Astrocyte of the cerebellum (primary cell): ENCODE measurements around the gene KCNJ6.

ENCODE experiments used
- DNase-seq: peaks from one replicate; pipeline ENCODE4 v3.0.0-alpha.2; 2011; ENCODE audit warnings: low read depth
- H3K4me3 ChIP-seq: 2 replicates; pipeline ENCODE4 v1.5.1; 2011; ENCODE audit warnings: mild to moderate bottlenecking, low read depth, low read length, moderate library complexity
- CTCF ChIP-seq: IDR thresholded peaks from 2 replicates; pipeline ENCODE4 v1.5.1; 2012; ENCODE audit warnings: low read length, low read depth, moderate library complexity, mild to moderate bottlenecking; ENCODE audit errors: missing control alignments
- in situ Hi-C: cut with HindIII; loops from 2 replicates; pipeline ENCODE4 v1.10.0; 2017; ENCODE audit warnings: low sequenced_read_pairs

The KCNJ6 gene

GRCh38 chr21:37770461-37770860 lies 145.8 kb downstream of the KCNJ6 start:
- no peak for TF ChIP-seq CTCF
- DNase-seq, result no peak
- H3K4me3 ChIP-seq, result no peak overlapping the region
- in situ Hi-C loops, result no loop called here

GRCh38 chr21:37769656-37770055 lies 146.6 kb downstream of the KCNJ6 start:
- H3K4me3 ChIP-seq, result no peak overlapping the region
- no peak for TF ChIP-seq CTCF
- in situ Hi-C loops, result no loop called here
- DNase-seq, result no peak

GRCh38 chr21:37767984-37768383 lies 148.3 kb downstream of the KCNJ6 start:
- in situ Hi-C loops, result no loop called here
- no peak for DNase-seq

GRCh38 chr21:37766129-37766528 lies 150.1 kb downstream of the KCNJ6 start:
- in situ Hi-C loops, result no loop called here
- TF ChIP-seq CTCF, result no peak
- no peak overlapping the region for H3K4me3 ChIP-seq
- DNase-seq, result no peak

More at GRCh38 chr21:37767984-37768383, 148.3 kb downstream of the KCNJ6 start:
- no peak overlapping the region for H3K4me3 ChIP-seq
- TF ChIP-seq CTCF, result no peak

- DNase-seq, result no peak
- H3K4me3 ChIP-seq, result no peak overlapping the region
- in situ Hi-C loops, result no loop called here
- TF ChIP-seq CTCF, result no peak
Observed at GRCh38 chr21:37765221-37765900, 150.9 kb downstream of the KCNJ6 start.

- TF ChIP-seq CTCF, result no peak
- in situ Hi-C loops, result no loop called here
- DNase-seq, result peak; percentile 33
- H3K4me3 ChIP-seq, result no peak overlapping the region
Observed at GRCh38 chr21:37764691-37765090, 151.6 kb downstream of the KCNJ6 start.

GRCh38 chr21:37763298-37763697 lies 153.0 kb downstream of the KCNJ6 start:
- no peak for TF ChIP-seq CTCF
- in situ Hi-C loops, result no loop called here
- no peak for DNase-seq
- H3K4me3 ChIP-seq, result no peak overlapping the region
